OCI-LY1 (cell line): ENCODE results near the gene MRPL39.

Experiments used
- H2AFZ ChIP-seq: fragments of 200-600 bp; sonication (generic), shearing (Covaris generic); 2 replicates; pipeline ENCODE4 v1.6.0; 2014; ENCODE audit warnings: antibody characterized with exemption, mild to moderate bottlenecking, low read length
- H3F3A ChIP-seq: fragments of 200-600 bp; sonication (generic), shearing (Covaris generic); 2 replicates; pipeline ENCODE4 v1.6.0; 2014; ENCODE audit warnings: mild to moderate bottlenecking, antibody characterized with exemption, low read length, moderate library complexity; ENCODE audit not compliant: insufficient read depth
- H3K27ac ChIP-seq: fragments of 200-600 bp; sonication (generic); 2 replicates; pipeline ENCODE4 v1.5.1; 2014; ENCODE audit warnings: low read length, mixed run types, mild to moderate bottlenecking, low read depth; ENCODE audit not compliant: poor library complexity, severe bottlenecking
- H3K27me3 ChIP-seq: fragments of 200-600 bp; sonication (generic); 2 replicates; pipeline ENCODE4 v1.6.0; 2014; ENCODE audit warnings: antibody characterized with exemption, mild to moderate bottlenecking, low read length, moderate library complexity; ENCODE audit not compliant: insufficient read depth
- H3K36me3 ChIP-seq: fragments of 200-600 bp; sonication (generic); 2 replicates; pipeline ENCODE4 v1.6.1; 2014; ENCODE audit warnings: mild to moderate bottlenecking, antibody characterized with exemption, low read length, moderate library complexity, mixed read lengths; ENCODE audit not compliant: insufficient read depth
- H3K4me1 ChIP-seq: fragments of 200-600 bp; sonication (generic); 2 replicates; pipeline ENCODE4 v1.5.1; 2014; ENCODE audit warnings: mild to moderate bottlenecking, low read length, moderate library complexity; ENCODE audit not compliant: insufficient read depth, severe bottlenecking
- H3K4me2 ChIP-seq: fragments of 200-600 bp; sonication (generic), shearing (Covaris generic); 2 replicates; pipeline ENCODE4 v1.6.1; 2014; ENCODE audit warnings: low read length
- H3K4me3 ChIP-seq: fragments of 200-600 bp; sonication (generic); 2 replicates; pipeline ENCODE4 v1.5.1; 2014; ENCODE audit warnings: low read length, low read depth, mild to moderate bottlenecking, mixed read lengths; ENCODE audit not compliant: poor library complexity, severe bottlenecking
- H3K79me2 ChIP-seq: fragments of 200-600 bp; shearing (Covaris generic); 2 replicates; pipeline ENCODE4 v1.6.1; 2016; ENCODE audit warnings: mixed run types, low read length, mixed read lengths; ENCODE audit not compliant: insufficient read depth
- H3K9ac ChIP-seq: fragments of 200-600 bp; sonication (generic), shearing (Covaris generic); 2 replicates; pipeline ENCODE4 v1.6.1; 2014; ENCODE audit warnings: mild to moderate bottlenecking, low read length, mixed read lengths
- H3K9me2 ChIP-seq: fragments of 200-600 bp; sonication (generic), shearing (Covaris generic); 2 replicates; pipeline ENCODE4 v1.6.1; 2014; ENCODE audit warnings: low read depth, mild to moderate bottlenecking, low read length, mixed read lengths
- H3K9me3 ChIP-seq: fragments of 200-600 bp; shearing (Covaris generic); 2 replicates; pipeline ENCODE4 v1.6.1; 2014; ENCODE audit warnings: low read length, mixed read lengths
- H4K20me1 ChIP-seq: fragments of 200-600 bp; sonication (generic), shearing (Covaris generic); 2 replicates; pipeline ENCODE4 v1.6.0; 2016; ENCODE audit warnings: mild to moderate bottlenecking, low read length; ENCODE audit not compliant: insufficient read depth
- EZH2 ChIP-seq: fragments of 200-600 bp; sonication (generic), shearing (Covaris generic); IDR thresholded peaks from 2 replicates; pipeline ENCODE4 v1.8.0; 2017; ENCODE audit warnings: borderline replicate concordance, mixed run types, mild to moderate bottlenecking, antibody characterized with exemption, low read length, moderate library complexity, mixed read lengths
- TF ChIP-seq, protein P1 (sequence below): fragments of 200-600 bp; sonication (generic), shearing (Covaris generic); IDR thresholded peaks from 2 replicates; pipeline ENCODE4 v1.5.1; 2017; ENCODE audit warnings: mild to moderate bottlenecking, antibody characterized with exemption, low read length, moderate library complexity, mixed read lengths

Gene MRPL39

GRCh38 chr21:25559746-25560145, 47.5 kb downstream of the MRPL39 start:
- no peak overlapping the region for H2AFZ ChIP-seq

GRCh38 chr21:25558123-25558522, 49.2 kb downstream of the MRPL39 start:
- TF ChIP-seq EZH2: no peak
- TF ChIP-seq, protein P1, sequence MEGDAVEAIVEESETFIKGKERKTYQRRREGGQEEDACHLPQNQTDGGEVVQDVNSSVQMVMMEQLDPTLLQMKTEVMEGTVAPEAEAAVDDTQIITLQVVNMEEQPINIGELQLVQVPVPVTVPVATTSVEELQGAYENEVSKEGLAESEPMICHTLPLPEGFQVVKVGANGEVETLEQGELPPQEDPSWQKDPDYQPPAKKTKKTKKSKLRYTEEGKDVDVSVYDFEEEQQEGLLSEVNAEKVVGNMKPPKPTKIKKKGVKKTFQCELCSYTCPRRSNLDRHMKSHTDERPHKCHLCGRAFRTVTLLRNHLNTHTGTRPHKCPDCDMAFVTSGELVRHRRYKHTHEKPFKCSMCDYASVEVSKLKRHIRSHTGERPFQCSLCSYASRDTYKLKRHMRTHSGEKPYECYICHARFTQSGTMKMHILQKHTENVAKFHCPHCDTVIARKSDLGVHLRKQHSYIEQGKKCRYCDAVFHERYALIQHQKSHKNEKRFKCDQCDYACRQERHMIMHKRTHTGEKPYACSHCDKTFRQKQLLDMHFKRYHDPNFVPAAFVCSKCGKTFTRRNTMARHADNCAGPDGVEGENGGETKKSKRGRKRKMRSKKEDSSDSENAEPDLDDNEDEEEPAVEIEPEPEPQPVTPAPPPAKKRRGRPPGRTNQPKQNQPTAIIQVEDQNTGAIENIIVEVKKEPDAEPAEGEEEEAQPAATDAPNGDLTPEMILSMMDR: no peak
- no peaks in the 10 kb centered on the region for H4K20me1 ChIP-seq
- no peaks in the 10 kb centered on the region for H3F3A ChIP-seq
- no peaks in the 10 kb centered on the region for H3K9me3 ChIP-seq
- H3K4me1 ChIP-seq: peaks cover 16% of the 10 kb centered on the region
- H3K79me2 ChIP-seq: no peaks in the 10 kb centered on the region
- H2AFZ ChIP-seq: no peak overlapping the region
- no peaks in the 10 kb centered on the region for H3K9me2 ChIP-seq
- no peak overlapping the region for H3K9ac ChIP-seq
- no peak overlapping the region for H3K4me2 ChIP-seq
- H3K36me3 ChIP-seq: no peaks in the 10 kb centered on the region
- H3K4me3 ChIP-seq: no peak overlapping the region
- no peaks in the 10 kb centered on the region for H3K27me3 ChIP-seq
- H3K27ac ChIP-seq: no peak overlapping the region

More at GRCh38 chr21:25559746-25560145, 47.5 kb downstream of the MRPL39 start:
- Histone ChIP-seq H3K4me2 (no peak overlapping the region), H3K27me3 (no peaks in the 10 kb centered on the region), H3K36me3 (no peaks in the 10 kb centered on the region), H3F3A (no peaks in the 10 kb centered on the region), H3K9ac (no peak overlapping the region), H3K4me1 (peaks cover 16% of the 10 kb centered on the region), H3K27ac (no peak overlapping the region), H3K9me2 (no peaks in the 10 kb centered on the region), H3K4me3 (no peak overlapping the region), H3K9me3 (no peaks in the 10 kb centered on the region), H3K79me2 (no peaks in the 10 kb centered on the region), H4K20me1 (no peaks in the 10 kb centered on the region)
- TF ChIP-seq, protein P1: no peak
- TF ChIP-seq EZH2: no peak

DNA sequence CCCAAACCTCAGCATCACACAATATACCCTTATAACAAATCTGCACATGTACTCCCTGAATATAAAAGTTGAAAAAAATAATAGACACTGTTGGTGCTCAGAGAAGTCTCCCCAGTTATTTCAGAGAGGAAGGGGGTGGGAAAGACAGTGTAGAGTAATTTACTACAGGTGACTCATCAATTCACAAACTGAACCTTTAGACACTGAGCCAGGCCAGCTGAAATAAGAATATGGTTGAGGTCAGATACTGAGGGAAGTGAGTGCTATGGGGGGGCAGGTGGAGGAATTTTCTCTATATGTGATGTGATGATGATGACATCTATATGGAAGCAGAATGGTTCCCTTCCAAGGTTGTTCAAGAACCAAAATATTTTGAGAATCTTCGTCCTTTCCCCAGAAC, 50.1 kb downstream of the MRPL39 start:
- no peaks in the 10 kb centered on the region for H3K79me2 ChIP-seq
- H2AFZ ChIP-seq: no peak overlapping the region
- H3K27ac ChIP-seq: no peak overlapping the region
- H3F3A ChIP-seq: no peaks in the 10 kb centered on the region
- no peak overlapping the region for H3K4me3 ChIP-seq
- H4K20me1 ChIP-seq: no peaks in the 10 kb centered on the region
- no peaks in the 10 kb centered on the region for H3K27me3 ChIP-seq
- peaks cover 9% of the 10 kb centered on the region for H3K4me1 ChIP-seq
- H3K36me3 ChIP-seq: no peaks in the 10 kb centered on the region
- no peaks in the 10 kb centered on the region for H3K9me2 ChIP-seq
- H3K9me3 ChIP-seq: no peaks in the 10 kb centered on the region
- no peak overlapping the region for H3K9ac ChIP-seq
- TF ChIP-seq, protein P1: no peak
- TF ChIP-seq EZH2: no peak
- H3K4me2 ChIP-seq: no peak overlapping the region
